ENCODE results near the gene MORF4L1.
"Not testable (repeated sequence)": the region's sequence is repeated elsewhere in the genome, so short reads cannot be mapped to it uniquely, and the experiment has no call there.

MORF4L1 gene

GRCh38 chr15:78859971-78860719 lies 12.5 kb upstream of the MORF4L1 start:
- peak; percentile 12 for DNase-seq

GRCh38 chr15:78865585-78865984 lies 7.1 kb upstream of the MORF4L1 start:
- not testable (repeated sequence) for DNase-seq

GRCh38 chr15:78866031-78866430 lies 6.7 kb upstream of the MORF4L1 start:
- DNase-seq, result not testable (repeated sequence)

GRCh38 chr15:78866803-78867202 lies 5.9 kb upstream of the MORF4L1 start:
- DNase-seq, result no peak

GRCh38 chr15:78868366-78868765 lies 4.3 kb upstream of the MORF4L1 start:
- no peak for DNase-seq

- not testable (repeated sequence) for DNase-seq
Measured at GRCh38 chr15:78871483-78872127, 1.1 kb upstream of the MORF4L1 start.

GRCh38 chr15:78872972-78873792 lies 492 bp downstream of the MORF4L1 start:
- peak; percentile 46 for DNase-seq

- peak; percentile 1 for DNase-seq
Measured at GRCh38 chr15:78873793-78874765, 1.4 kb downstream of the MORF4L1 start.

GRCh38 chr15:78875107-78875914 lies 2.6 kb downstream of the MORF4L1 start:
- DNase-seq, result no peak

- not testable (repeated sequence) for DNase-seq
Measured at GRCh38 chr15:78876954-78877353, 4.3 kb downstream of the MORF4L1 start.

GRCh38 chr15:78878356-78878755 lies 5.7 kb downstream of the MORF4L1 start:
- DNase-seq, result no peak

- DNase-seq, result no peak
Measured at GRCh38 chr15:78879517-78880241, 7.0 kb downstream of the MORF4L1 start.

GRCh38 chr15:78880242-78880533 lies 7.5 kb downstream of the MORF4L1 start:
- no peak for DNase-seq

GRCh38 chr15:78880813-78881212 lies 8.1 kb downstream of the MORF4L1 start:
- no peak for DNase-seq

GRCh38 chr15:78881681-78882080 lies 9.0 kb downstream of the MORF4L1 start:
- DNase-seq, result no peak

- no peak for DNase-seq
Measured at GRCh38 chr15:78889000-78889399, 16.3 kb downstream of the MORF4L1 start.

GRCh38 chr15:78893538-78893937 lies 20.8 kb downstream of the MORF4L1 start:
- no peak for DNase-seq

- no peak for DNase-seq
Measured at GRCh38 chr15:78895471-78895870, 22.8 kb downstream of the MORF4L1 start.

- DNase-seq, result no peak
Measured at GRCh38 chr15:78898540-78898939, 25.9 kb downstream of the MORF4L1 start.

GRCh38 chr15:78900819-78901533 lies 28.3 kb downstream of the MORF4L1 start:
- DNase-seq, result not testable (repeated sequence)
